ENCODE measurements around the gene APCDD1.

APCDD1 gene

GRCh38 chr18:10439898-10440297 is 14.5 kb upstream of the APCDD1 start:
- Histone ChIP-seq H3K4me3 (ENCODE audit: severe bottlenecking) (no peak overlapping the region), H3K27me3 (ENCODE audit: insufficient read depth, poor library complexity, severe bottlenecking) (peaks cover 8% of the 10 kb centered on the region), H3K4me1 (ENCODE audit: insufficient read depth, poor library complexity, severe bottlenecking) (no peaks in the 10 kb centered on the region), H3K27ac (ENCODE audit: poor library complexity, severe bottlenecking) (no peak overlapping the region), H3K9me3 (ENCODE audit: severe bottlenecking) (no peaks in the 10 kb centered on the region), H3K36me3 (ENCODE audit: low read depth) (no peaks in the 10 kb centered on the region)
- ATAC-seq (ENCODE audit: low read depth): no peak
- no peak for DNase-seq (ENCODE audit: low spot score)
- TF ChIP-seq CTCF (IDR thresholded peaks at IDR 0.05; ENCODE audit: poor library complexity, severe bottlenecking): no peak

GRCh38 chr18:10440884-10441283 is 13.6 kb upstream of the APCDD1 start:
- DNase-seq (ENCODE audit: low spot score): no peak
- Histone ChIP-seq H3K4me1 (ENCODE audit: insufficient read depth, poor library complexity, severe bottlenecking) (no peaks in the 10 kb centered on the region), H3K27ac (ENCODE audit: poor library complexity, severe bottlenecking) (no peak overlapping the region), H3K36me3 (ENCODE audit: low read depth) (no peaks in the 10 kb centered on the region), H3K9me3 (ENCODE audit: severe bottlenecking) (no peaks in the 10 kb centered on the region), H3K27me3 (ENCODE audit: insufficient read depth, poor library complexity, severe bottlenecking) (peaks cover 12% of the 10 kb centered on the region), H3K4me3 (ENCODE audit: severe bottlenecking) (no peak overlapping the region)
- TF ChIP-seq CTCF (IDR thresholded peaks at IDR 0.05; ENCODE audit: poor library complexity, severe bottlenecking): no peak
- ATAC-seq (ENCODE audit: low read depth): no peak

- H3K9me3 ChIP-seq (ENCODE audit: severe bottlenecking): no peaks in the 10 kb centered on the region
- no peak overlapping the region for H3K27ac ChIP-seq (ENCODE audit: poor library complexity, severe bottlenecking)
- H3K4me1 ChIP-seq (ENCODE audit: insufficient read depth, poor library complexity, severe bottlenecking): no peaks in the 10 kb centered on the region
- no peak for TF ChIP-seq CTCF (IDR thresholded peaks at IDR 0.05; ENCODE audit: poor library complexity, severe bottlenecking)
- ATAC-seq (ENCODE audit: low read depth) (no peak), DNase-seq (ENCODE audit: low spot score) (no peak)
- H3K27me3 ChIP-seq (ENCODE audit: insufficient read depth, poor library complexity, severe bottlenecking): peaks cover 12% of the 10 kb centered on the region
- H3K4me3 ChIP-seq (ENCODE audit: severe bottlenecking): no peak overlapping the region
- H3K36me3 ChIP-seq (ENCODE audit: low read depth): no peaks in the 10 kb centered on the region
Measured at GRCh38 chr18:10441472-10441871, 13.0 kb upstream of the APCDD1 start.

GRCh38 chr18:10442551-10442971 is 11.9 kb upstream of the APCDD1 start:
- ATAC-seq (ENCODE audit: low read depth): 0 out of 3 replicates have a peak, but pooled peaks have one; percentile 25
- TF ChIP-seq CTCF (IDR thresholded peaks at IDR 0.05; ENCODE audit: poor library complexity, severe bottlenecking): no peak
- peaks cover 12% of the 10 kb centered on the region for H3K27me3 ChIP-seq (ENCODE audit: insufficient read depth, poor library complexity, severe bottlenecking)
- no peaks in the 10 kb centered on the region for H3K9me3 ChIP-seq (ENCODE audit: severe bottlenecking)
- H3K36me3 ChIP-seq (ENCODE audit: low read depth): no peaks in the 10 kb centered on the region
- H3K27ac ChIP-seq (ENCODE audit: poor library complexity, severe bottlenecking): no peak overlapping the region
- no peak overlapping the region for H3K4me3 ChIP-seq (ENCODE audit: severe bottlenecking)
- no peaks in the 10 kb centered on the region for H3K4me1 ChIP-seq (ENCODE audit: insufficient read depth, poor library complexity, severe bottlenecking)
- no peak for DNase-seq (ENCODE audit: low spot score)

GRCh38 chr18:10443001-10443400 is 11.4 kb upstream of the APCDD1 start:
- DNase-seq (ENCODE audit: low spot score) (no peak), ATAC-seq (ENCODE audit: low read depth) (no peak)
- no peak overlapping the region for H3K27ac ChIP-seq (ENCODE audit: poor library complexity, severe bottlenecking)
- no peak overlapping the region for H3K4me3 ChIP-seq (ENCODE audit: severe bottlenecking)
- no peaks in the 10 kb centered on the region for H3K9me3 ChIP-seq (ENCODE audit: severe bottlenecking)
- H3K36me3 ChIP-seq (ENCODE audit: low read depth): no peaks in the 10 kb centered on the region
- peaks cover 12% of the 10 kb centered on the region for H3K27me3 ChIP-seq (ENCODE audit: insufficient read depth, poor library complexity, severe bottlenecking)
- no peak for TF ChIP-seq CTCF (IDR thresholded peaks at IDR 0.05; ENCODE audit: poor library complexity, severe bottlenecking)
- no peaks in the 10 kb centered on the region for H3K4me1 ChIP-seq (ENCODE audit: insufficient read depth, poor library complexity, severe bottlenecking)

Data from RWPE2 (cell line).